ENCODE measurements around the gene NUDT16L1. TPM values are rescaled to one million over a fixed set of nuclear protein-coding genes. Genes with fewer than 3 reads are reported as not detected.

Gene NUDT16L1
- total and polyA plus RNA-seq, 2 of the 8 experiments (the other 6 are each of a cell fraction or from before 2014, with no cell fraction given): 34.8 to 77.3 TPM

DNA sequence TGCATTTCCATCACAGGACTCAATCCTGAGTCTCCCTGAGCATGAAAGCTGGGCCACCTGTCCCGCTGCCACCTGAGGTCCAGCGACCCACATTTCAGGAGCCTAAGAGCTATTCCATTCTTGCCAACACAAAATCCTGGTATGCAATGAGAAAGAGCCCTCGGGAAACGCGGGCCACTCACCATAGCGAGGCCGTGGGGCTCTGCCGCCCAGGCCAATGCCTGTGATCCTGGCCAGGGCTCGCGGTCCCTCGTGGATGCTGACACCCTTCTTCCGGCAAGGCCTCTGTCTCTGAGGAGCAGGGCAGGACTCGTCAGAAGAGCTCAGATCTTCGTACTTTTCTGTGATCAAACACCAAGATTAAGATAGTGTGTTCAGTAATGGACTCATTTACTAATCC is 11.6 kb downstream of the NUDT16L1 start (continued):
- TF ChIP-seq POLR2A (IDR thresholded peaks at IDR 0.05; ENCODE audit: control extremely low read depth in 1 of 2, low read depth in 2 of 2, low read length in 2 of 2): no peak
- TF ChIP-seq USF2 (IDR thresholded peaks at IDR 0.05; ENCODE audit: low read length): no peak
- TF ChIP-seq, protein P1, sequence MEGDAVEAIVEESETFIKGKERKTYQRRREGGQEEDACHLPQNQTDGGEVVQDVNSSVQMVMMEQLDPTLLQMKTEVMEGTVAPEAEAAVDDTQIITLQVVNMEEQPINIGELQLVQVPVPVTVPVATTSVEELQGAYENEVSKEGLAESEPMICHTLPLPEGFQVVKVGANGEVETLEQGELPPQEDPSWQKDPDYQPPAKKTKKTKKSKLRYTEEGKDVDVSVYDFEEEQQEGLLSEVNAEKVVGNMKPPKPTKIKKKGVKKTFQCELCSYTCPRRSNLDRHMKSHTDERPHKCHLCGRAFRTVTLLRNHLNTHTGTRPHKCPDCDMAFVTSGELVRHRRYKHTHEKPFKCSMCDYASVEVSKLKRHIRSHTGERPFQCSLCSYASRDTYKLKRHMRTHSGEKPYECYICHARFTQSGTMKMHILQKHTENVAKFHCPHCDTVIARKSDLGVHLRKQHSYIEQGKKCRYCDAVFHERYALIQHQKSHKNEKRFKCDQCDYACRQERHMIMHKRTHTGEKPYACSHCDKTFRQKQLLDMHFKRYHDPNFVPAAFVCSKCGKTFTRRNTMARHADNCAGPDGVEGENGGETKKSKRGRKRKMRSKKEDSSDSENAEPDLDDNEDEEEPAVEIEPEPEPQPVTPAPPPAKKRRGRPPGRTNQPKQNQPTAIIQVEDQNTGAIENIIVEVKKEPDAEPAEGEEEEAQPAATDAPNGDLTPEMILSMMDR (IDR thresholded peaks at IDR 0.05; ENCODE audit: control extremely low read depth in 1 of 3, insufficient read depth in 1 of 3, low read depth in 1 of 3, low read length in 3 of 3): no peak
- no peak for TF ChIP-seq SP4 (IDR thresholded peaks at IDR 0.05; ENCODE audit: low read length)

All from H1 (cell line).